ENCODE results near the gene OXNAD1. TPM values are rescaled to one million over a fixed set of nuclear protein-coding genes. Genes with fewer than 3 reads are reported as not detected.

Gene OXNAD1
- total RNA-seq, 4 donors from 2014 or later: 8.0 to 17.2 (median 15.4) TPM

DNA sequence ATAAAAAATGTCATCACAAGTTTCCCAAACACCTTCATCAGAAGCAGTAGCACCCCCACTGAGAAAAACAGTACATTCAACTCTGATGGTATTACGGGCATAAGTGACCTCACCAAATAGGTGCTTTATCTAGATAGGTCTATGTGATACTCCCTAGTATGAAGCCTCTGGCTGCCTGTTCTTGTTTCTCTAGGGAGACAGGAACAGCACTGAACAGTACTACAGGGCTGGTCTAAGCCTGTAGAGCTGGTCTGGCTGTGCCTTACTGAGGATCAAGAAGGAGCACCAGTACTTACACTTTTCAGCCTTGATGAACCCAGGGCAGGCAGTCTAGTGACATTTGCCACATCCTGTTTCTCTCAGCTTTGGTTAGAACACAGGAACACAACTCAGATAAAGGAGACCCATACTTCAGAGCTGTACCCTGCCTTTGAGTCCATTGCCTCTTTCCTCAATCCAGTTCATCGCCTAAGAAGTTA, 35.9 kb downstream of the OXNAD1 start:
- TF ChIP-seq POLR2A (IDR thresholded peaks at IDR 0.05): peak in 2 of 4 donors; percentile 20 to 31
- no peak for TF ChIP-seq CTCF (IDR thresholded peaks at IDR 0.05)
- 73 to 90% methylated on average over 1 to 2 of the region's 2 CpGs for WGBS, 2 donors
- Histone ChIP-seq H3K36me3 (peaks cover 0 to 72% (median 0%) of the 10 kb centered on the region in 3 donors), H3K27ac (peak overlapping the region in 2 of 4 donors; percentile 15 to 52), H3K4me1 (peaks cover 0 to 20% (median 0%) of the 10 kb centered on the region in 3 donors), H3K27me3 (no peaks in the 10 kb centered on the region), H3K4me3 (no peak overlapping the region), H3K9me3 (no peaks in the 10 kb centered on the region)
- intact Hi-C loops (cut with DNase I): no loop called here
- DNase-seq: no peak

DNA sequence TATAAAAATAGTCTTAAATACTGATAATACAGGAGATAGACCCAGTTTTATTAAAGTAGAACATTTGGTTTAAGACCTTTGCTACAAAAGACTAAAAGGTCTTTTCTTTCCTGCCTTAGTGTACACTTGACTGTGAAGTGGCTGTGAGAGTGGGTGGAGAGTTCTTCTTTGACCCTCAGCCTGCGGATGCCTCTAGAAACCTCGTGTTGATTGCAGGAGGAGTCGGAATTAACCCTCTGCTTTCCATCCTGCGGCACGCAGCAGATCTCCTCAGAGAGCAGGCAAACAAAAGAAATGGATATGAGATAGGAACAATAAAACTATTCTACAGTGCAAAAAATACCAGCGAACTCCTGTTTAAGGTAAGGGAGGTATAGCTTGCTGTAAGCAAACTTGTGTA, 36.5 kb downstream of the OXNAD1 start:
- TF ChIP-seq POLR2A (IDR thresholded peaks at IDR 0.05) (no peak), CTCF (IDR thresholded peaks at IDR 0.05) (no peak)
- H3K4me3 ChIP-seq: no peak overlapping the region
- WGBS, 2 donors: 62 to 69% methylated on average over 6 of the region's 6 CpGs

DNA sequence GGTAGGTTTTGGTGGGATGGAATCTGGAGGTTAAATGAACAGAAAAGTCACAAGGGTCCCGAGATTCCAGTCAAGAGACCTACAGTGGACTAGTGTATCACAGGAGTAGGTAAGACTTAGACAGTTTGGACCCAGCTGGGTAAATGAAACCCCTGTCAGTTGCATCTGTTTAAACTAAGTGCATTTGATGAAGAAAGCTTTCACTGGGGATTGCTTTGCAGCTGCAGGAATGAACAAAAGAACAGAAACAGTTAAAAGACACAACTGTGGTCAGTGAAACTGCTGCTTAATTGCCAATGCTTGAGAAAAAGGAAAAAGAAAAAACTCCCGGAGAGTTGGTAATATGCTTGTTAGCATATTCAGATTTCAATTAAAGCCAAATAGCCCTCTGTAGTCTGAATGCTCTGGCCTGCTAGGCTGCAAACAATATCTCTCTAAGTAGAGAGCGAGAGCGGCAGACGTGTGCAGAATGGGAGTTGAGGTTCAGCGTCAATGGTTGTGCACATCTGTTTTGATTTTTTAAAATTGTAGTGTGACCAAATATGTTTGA, 37.1 kb downstream of the OXNAD1 start:
- H3K4me3 ChIP-seq: no peak overlapping the region
- WGBS, 2 donors: 82 to 85% methylated on average over 6 of the region's 6 CpGs
- H3K4me1 ChIP-seq: peaks cover 0 to 20% (median 0%) of the 10 kb centered on the region in 3 donors
- H3K36me3 ChIP-seq: peaks cover 0 to 72% (median 0%) of the 10 kb centered on the region in 3 donors
- H3K27ac ChIP-seq: peak overlapping the region in 1 of 4 donors; percentile 52
- no peaks in the 10 kb centered on the region for H3K9me3 ChIP-seq
- H3K27me3 ChIP-seq: no peaks in the 10 kb centered on the region
- TF ChIP-seq CTCF (IDR thresholded peaks at IDR 0.05) (no peak), POLR2A (IDR thresholded peaks at IDR 0.05) (no peak)
- intact Hi-C loops (cut with DNase I): no loop called here
- DNase-seq: no peak

More for the DNA sequence above, 36.5 kb downstream of the OXNAD1 start:
- Histone ChIP-seq H3K9me3 (no peaks in the 10 kb centered on the region), H3K4me1 (peaks cover 0 to 20% (median 0%) of the 10 kb centered on the region in 3 donors), H3K27me3 (no peaks in the 10 kb centered on the region), H3K36me3 (peaks cover 0 to 72% (median 0%) of the 10 kb centered on the region in 3 donors), H3K27ac (peak overlapping the region in 2 of 4 donors; percentile 15 to 52)
- intact Hi-C loops (cut with DNase I): no loop called here
- DNase-seq: no peak

DNA sequence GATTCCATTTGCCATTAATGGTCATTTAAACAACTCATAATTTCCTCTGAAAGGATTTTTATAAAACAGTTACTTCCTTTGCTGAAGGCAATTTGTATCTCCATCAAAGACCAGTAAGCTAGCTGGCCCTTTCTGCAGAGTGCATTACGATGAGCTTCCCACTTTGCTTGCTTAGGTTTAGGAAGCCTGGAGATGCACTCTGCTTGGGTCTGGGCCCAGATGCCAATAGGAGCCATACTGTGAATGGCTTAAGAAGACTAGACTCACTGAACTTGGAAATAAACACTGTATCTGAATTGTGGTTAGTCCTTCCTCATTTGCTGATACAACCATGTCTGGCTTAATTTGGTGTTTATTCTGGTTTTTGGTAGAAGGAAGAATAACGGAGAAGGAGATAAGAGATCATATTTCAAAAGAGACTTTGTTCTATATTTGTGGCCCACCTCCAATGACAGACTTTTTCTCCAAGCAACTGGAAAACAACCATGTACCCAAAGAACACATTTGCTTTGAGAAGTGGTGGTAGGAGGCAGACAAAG, 38.1 kb downstream of the OXNAD1 start:
- WGBS, 2 donors: 63 to 77% methylated on average over 2 of the region's 2 CpGs

More for the DNA sequence above, 38.1 kb downstream of the OXNAD1 start:
- Histone ChIP-seq H3K27me3 (no peaks in the 10 kb centered on the region), H3K36me3 (peaks cover 0 to 65% (median 0%) of the 10 kb centered on the region in 3 donors), H3K4me3 (no peak overlapping the region), H3K27ac (no peak overlapping the region), H3K9me3 (no peaks in the 10 kb centered on the region), H3K4me1 (peaks cover 0 to 19% (median 0%) of the 10 kb centered on the region in 3 donors)
- TF ChIP-seq POLR2A (IDR thresholded peaks at IDR 0.05) (no peak), CTCF (IDR thresholded peaks at IDR 0.05) (no peak)
- intact Hi-C loops (cut with DNase I): no loop called here
- DNase-seq: no peak

All from esophagus squamous epithelium (tissue), 5 donors.